ENCODE data around the gene CPNE2. TPM values are rescaled to one million over a fixed set of nuclear protein-coding genes. Genes with fewer than 3 reads are reported as not detected.

The CPNE2 gene
- total RNA-seq, 1 donor from 2014 or later: 3.4 TPM

DNA sequence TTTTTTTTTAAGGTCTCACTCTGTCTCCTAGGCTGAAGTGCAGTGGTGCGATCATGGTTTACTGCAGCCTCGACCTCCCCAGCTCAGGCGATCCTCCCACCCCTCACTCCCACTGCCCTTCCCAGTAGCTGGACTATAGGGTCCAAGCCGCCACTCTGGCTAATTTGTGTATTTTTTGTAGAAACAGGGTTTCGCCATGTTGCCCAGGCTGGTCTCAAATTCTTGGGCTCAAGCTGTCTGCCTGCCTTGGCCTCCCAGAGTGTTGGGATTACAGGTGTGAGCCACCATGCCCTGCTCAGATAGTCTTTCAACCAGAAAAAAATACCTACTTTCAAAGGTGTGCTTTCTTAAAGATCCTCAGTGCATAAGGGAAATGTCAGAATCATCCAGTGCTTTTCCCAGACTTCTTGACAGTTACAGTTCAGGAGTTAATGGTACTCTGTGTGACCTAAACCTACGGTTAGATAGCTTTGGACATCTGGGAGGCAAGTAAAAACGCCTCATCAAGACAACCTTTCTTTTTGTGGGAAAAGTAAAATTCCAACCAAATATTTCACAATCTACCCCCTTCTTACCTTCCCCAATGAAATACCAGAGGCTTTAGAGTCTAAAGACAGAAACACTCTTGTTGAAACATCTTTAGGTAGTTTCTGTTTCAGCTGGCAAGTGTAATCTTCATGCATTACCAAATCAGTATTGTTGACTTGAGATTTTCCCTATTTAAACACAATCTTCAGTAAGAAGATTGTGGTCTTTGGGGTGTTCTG is 100.5 kb downstream of the CPNE2 start:
- Mint-ChIP-seq H3K27me3 (ENCODE audit: unreplicated experiment) (no peaks in the 10 kb centered on the region), H3K4me3 (ENCODE audit: unreplicated experiment) (no peak overlapping the region), H3K9me3 (ENCODE audit: unreplicated experiment) (peaks cover 7% of the 10 kb centered on the region), H3K36me3 (ENCODE audit: unreplicated experiment) (no peaks in the 10 kb centered on the region), H3K27ac (ENCODE audit: unreplicated experiment) (no peak overlapping the region), H3K4me1 (ENCODE audit: low read depth, unreplicated experiment) (peaks cover 26% of the 10 kb centered on the region)
- TF ChIP-seq, protein P1, sequence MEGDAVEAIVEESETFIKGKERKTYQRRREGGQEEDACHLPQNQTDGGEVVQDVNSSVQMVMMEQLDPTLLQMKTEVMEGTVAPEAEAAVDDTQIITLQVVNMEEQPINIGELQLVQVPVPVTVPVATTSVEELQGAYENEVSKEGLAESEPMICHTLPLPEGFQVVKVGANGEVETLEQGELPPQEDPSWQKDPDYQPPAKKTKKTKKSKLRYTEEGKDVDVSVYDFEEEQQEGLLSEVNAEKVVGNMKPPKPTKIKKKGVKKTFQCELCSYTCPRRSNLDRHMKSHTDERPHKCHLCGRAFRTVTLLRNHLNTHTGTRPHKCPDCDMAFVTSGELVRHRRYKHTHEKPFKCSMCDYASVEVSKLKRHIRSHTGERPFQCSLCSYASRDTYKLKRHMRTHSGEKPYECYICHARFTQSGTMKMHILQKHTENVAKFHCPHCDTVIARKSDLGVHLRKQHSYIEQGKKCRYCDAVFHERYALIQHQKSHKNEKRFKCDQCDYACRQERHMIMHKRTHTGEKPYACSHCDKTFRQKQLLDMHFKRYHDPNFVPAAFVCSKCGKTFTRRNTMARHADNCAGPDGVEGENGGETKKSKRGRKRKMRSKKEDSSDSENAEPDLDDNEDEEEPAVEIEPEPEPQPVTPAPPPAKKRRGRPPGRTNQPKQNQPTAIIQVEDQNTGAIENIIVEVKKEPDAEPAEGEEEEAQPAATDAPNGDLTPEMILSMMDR (IDR thresholded peaks at IDR 0.05; ENCODE audit: partially characterized antibody, unreplicated experiment): no peak
- DNase-seq: no peak

DNA sequence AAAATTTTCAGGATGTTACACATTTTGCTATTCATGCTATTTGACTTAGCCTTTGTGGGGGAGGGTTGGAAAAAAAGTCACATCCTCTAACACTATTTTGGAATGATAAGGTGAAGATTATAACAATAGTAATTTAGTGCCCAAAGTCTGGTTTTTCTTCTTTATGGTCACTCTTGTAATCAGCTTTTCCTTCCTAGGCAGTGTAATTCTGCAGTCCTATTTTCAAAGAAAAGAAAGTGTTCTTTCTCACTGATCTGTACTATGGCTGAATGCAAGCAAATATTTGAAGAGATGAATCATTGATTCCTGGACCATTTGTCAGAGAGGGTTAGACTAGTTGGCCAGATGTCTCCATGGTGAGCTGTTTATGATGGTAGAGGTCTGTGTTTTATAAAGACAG is 102.1 kb downstream of the CPNE2 start:
- Mint-ChIP-seq H3K36me3 (ENCODE audit: unreplicated experiment) (no peaks in the 10 kb centered on the region), H3K27me3 (ENCODE audit: unreplicated experiment) (no peaks in the 10 kb centered on the region), H3K4me3 (ENCODE audit: unreplicated experiment) (no peak overlapping the region), H3K27ac (ENCODE audit: unreplicated experiment) (peak overlapping the region; percentile 35), H3K9me3 (ENCODE audit: unreplicated experiment) (peaks cover 7% of the 10 kb centered on the region), H3K4me1 (ENCODE audit: low read depth, unreplicated experiment) (peaks cover 22% of the 10 kb centered on the region)
- TF ChIP-seq, protein P1 (IDR thresholded peaks at IDR 0.05; ENCODE audit: partially characterized antibody, unreplicated experiment): no peak
- DNase-seq: no peak

DNA sequence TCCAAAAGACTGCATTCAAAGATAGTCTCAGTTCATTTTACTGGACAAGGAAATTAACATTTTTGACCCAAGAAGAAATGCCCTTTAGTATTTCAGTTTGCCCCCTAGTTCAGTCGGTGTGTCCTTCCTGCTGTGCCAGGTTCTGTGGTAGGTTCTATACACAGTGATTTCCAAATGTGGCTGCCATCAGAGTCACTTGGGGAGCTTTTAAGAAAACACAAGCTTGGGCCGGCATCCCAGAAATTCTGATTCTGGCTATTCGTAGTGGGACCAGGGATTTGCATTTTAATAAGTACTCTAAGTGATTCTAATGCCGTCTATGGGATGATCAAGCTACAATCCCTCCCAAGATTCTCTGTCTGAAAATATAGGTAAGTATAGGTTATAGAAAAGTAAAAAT is 103.9 kb downstream of the CPNE2 start:
- no peak for DNase-seq
- Mint-ChIP-seq H3K36me3 (ENCODE audit: unreplicated experiment) (no peaks in the 10 kb centered on the region), H3K27me3 (ENCODE audit: unreplicated experiment) (no peaks in the 10 kb centered on the region), H3K27ac (ENCODE audit: unreplicated experiment) (no peak overlapping the region), H3K9me3 (ENCODE audit: unreplicated experiment) (peaks cover 7% of the 10 kb centered on the region), H3K4me1 (ENCODE audit: low read depth, unreplicated experiment) (peaks cover 20% of the 10 kb centered on the region), H3K4me3 (ENCODE audit: unreplicated experiment) (no peak overlapping the region)
- TF ChIP-seq, protein P1 (IDR thresholded peaks at IDR 0.05; ENCODE audit: partially characterized antibody, unreplicated experiment): no peak

DNA sequence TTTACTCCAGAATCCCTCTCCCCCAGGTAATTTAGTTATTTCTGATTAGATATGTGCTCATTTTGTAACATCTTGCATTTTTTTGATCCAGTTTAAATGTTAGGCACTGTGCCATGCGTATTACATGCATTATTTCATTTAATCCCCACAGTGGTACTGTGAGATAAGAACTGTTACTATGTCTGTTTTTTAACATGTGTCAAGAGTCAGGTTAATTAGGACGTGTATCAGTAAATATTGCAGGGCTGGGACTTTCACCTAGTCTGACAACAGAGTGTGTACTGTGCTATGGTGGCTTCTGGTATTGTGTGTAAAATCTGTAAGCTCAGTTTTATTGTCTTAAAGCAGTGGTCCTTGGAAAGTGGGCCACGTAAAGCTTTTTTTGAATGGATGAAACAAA is 104.4 kb downstream of the CPNE2 start:
- peaks cover 20% of the 10 kb centered on the region for H3K4me1 Mint-ChIP-seq (ENCODE audit: low read depth, unreplicated experiment)
- TF ChIP-seq, protein P1 (IDR thresholded peaks at IDR 0.05; ENCODE audit: partially characterized antibody, unreplicated experiment): no peak
- peaks cover 7% of the 10 kb centered on the region for H3K9me3 Mint-ChIP-seq (ENCODE audit: unreplicated experiment)
- no peak overlapping the region for H3K27ac Mint-ChIP-seq (ENCODE audit: unreplicated experiment)
- no peaks in the 10 kb centered on the region for H3K27me3 Mint-ChIP-seq (ENCODE audit: unreplicated experiment)
- no peak for DNase-seq
- no peaks in the 10 kb centered on the region for H3K36me3 Mint-ChIP-seq (ENCODE audit: unreplicated experiment)
- no peak overlapping the region for H3K4me3 Mint-ChIP-seq (ENCODE audit: unreplicated experiment)

Other genes starting within 250 kb of the CPNE2 start
- gene SLC12A3, start 227.4 kb upstream of the CPNE2 start, total RNA-seq (ENCODE audit: unreplicated experiment): not detected
- gene HERPUD1, start 160.4 kb upstream of the CPNE2 start, total RNA-seq (ENCODE audit: unreplicated experiment): 160 TPM
- not detected for gene CETP, start 130.6 kb upstream of the CPNE2 start, total RNA-seq (ENCODE audit: unreplicated experiment)
- gene NLRC5, start 103.0 kb upstream of the CPNE2 start, total RNA-seq (ENCODE audit: unreplicated experiment): 1.5 TPM
- 124 TPM for gene PSME3IP1, start 93.5 kb downstream of the CPNE2 start, total RNA-seq (ENCODE audit: unreplicated experiment)
- 70.0 TPM for gene RSPRY1, start 93.7 kb downstream of the CPNE2 start, total RNA-seq (ENCODE audit: unreplicated experiment)
- gene ARL2BP, start 152.7 kb downstream of the CPNE2 start, total RNA-seq (ENCODE audit: unreplicated experiment): 38.4 TPM
- gene PLLP, start 192.1 kb downstream of the CPNE2 start, total RNA-seq (ENCODE audit: unreplicated experiment): not detected